GM18861 (cell line): Measurements from ENCODE around the gene HOXD1.

Source experiments
- ATAC-seq: cut with Tn5 transposase; IDR thresholded peaks from one replicate; pipeline ENCODE4 v1.9.1; 2021; ENCODE audit not compliant: unreplicated experiment

HOXD1 gene

GRCh38 chr2:176187899-176188773, at the start of gene HOXD1:
Gene HOXD1 (plus strand): TSS chr2:176188668. CDS start chr2:176188802, 134 bp downstream.
- no peak for ATAC-seq

DNA sequence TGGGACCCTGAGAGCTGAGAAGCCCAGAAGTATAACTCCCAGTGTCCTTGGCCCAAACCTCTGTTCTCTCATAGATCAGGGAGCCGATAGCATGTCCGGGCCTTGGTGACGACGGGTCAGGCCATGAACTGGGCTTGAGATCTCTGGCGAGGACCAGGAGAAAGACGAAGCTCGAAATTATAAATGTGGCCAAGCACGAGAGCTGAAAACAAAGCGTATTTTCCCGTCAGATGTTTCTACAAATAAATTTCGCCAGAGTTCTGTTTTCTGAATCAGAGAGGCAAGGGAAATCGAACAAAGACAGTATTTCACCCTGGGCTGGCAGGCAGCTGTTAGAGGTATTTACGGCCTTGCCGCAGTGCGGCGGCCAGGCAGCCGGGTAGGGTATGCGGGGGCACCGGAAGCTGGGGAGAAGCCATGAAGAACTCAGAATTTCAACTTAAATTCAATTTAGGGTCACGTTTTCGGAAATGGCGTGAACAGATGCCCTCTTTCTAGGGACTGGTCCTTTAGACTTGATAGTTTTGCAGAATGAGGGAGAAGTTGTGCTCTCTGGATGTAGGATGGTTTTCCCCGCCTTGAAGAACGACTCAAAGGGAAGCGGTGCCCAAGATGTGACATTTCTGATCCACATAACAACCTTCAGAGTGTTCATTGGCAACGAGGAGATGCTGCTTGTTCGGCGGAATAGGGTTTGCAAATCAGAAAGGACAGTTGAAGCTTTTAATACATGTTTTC, 49.4 kb upstream of the HOXD1 start:
- ATAC-seq, result no peak

DNA sequence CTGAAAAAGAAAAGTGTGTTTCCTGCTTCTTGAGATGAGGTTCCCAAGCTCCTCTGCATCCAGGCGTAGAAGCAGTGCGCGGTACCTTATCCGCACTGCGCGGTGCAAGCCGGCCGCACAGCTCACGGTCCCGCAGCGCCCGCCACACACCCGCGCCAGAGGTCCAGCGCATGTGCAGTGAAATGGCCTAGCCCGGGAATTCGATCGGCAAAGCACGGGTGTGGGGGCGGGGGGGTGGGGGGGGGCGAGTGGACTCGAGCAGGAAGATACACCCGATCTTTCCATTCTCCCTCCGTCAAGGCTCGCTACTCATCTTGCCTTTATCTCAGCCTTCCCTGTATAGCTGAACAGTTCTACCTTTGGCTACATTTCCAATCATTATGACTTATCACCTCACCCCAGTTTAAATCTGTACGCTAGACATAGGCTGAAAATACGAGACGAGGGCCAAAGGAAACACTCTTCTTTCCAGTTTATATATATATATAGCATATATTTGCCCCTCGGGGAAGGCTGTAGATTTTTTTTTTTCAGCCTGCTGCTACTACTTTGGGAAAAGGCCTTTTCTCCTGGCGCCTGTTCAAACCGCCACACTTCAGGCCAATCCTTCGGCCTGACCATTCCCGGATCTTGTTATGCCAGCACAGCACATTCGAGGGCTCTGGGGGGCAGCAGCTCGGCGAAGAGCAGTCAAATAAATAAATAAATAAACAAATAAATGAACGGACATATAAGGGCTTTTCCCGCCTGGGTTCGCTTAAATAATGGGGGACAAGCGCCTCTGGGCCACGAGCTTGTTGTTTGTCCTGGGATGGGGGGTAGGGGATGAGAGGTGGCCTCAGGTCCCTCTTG, 48.6 kb upstream of the HOXD1 start:
- ATAC-seq, result no peak

DNA sequence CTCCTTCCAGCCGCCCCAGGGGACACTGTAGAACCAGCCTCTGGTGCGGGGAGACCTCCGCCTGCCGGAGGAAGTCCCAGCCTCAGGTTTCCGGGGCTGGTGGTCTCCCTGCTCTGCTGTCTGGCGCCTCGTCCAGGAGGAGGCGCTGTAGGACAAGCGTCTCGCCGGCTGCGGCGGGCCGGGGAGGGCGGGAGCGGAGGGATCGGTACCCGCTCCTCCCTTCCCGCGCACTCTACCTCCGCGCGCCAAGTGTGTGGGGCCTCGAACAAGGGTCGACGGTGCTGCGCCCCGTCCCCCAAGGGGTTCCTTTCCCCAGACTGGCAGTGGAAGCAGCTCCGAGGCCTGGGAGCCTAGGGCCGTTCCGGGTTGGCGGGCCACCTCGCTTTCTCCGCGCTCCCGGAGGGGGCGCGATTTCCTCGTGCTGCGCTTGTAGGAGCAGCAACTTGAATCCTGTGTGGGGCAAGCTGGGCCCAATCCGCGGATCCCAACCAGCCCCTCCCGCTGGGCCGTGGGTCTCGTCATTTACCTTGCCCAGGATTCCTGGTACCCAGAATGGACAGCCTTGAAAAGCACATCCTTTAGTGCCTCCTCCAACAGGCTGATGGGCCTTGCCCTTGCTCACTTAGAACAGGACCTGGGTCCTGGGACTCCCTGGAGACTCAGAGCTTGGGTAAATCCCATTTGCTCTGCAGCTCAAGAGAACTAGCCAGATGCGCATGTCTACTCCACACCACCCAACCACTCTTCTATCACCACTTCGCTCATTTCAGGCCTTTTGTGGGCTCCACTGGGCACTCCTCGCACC, 47.8 kb upstream of the HOXD1 start:
- ATAC-seq, result peak; percentile 84

GRCh38 chr2:176142281-176142680, 46.2 kb upstream of the HOXD1 start:
- no peak for ATAC-seq

- ATAC-seq, result no peak
These were observed 43.1 kb upstream of the HOXD1 start for GRCh38 chr2:176145085-176145969.

- no peak for ATAC-seq
These were observed 42.4 kb upstream of the HOXD1 start for GRCh38 chr2:176146101-176146500.

- no peak for ATAC-seq
These were observed 41.8 kb upstream of the HOXD1 start for GRCh38 chr2:176146645-176147044.

- no peak for ATAC-seq
These were observed 41.2 kb upstream of the HOXD1 start for GRCh38 chr2:176147210-176147799.

- ATAC-seq, result no peak
These were observed 40.5 kb upstream of the HOXD1 start for GRCh38 chr2:176147800-176148496.

GRCh38 chr2:176148751-176149421, 39.6 kb upstream of the HOXD1 start:
- no peak for ATAC-seq

GRCh38 chr2:176149481-176149938, 39.0 kb upstream of the HOXD1 start:
- ATAC-seq, result no peak

DNA sequence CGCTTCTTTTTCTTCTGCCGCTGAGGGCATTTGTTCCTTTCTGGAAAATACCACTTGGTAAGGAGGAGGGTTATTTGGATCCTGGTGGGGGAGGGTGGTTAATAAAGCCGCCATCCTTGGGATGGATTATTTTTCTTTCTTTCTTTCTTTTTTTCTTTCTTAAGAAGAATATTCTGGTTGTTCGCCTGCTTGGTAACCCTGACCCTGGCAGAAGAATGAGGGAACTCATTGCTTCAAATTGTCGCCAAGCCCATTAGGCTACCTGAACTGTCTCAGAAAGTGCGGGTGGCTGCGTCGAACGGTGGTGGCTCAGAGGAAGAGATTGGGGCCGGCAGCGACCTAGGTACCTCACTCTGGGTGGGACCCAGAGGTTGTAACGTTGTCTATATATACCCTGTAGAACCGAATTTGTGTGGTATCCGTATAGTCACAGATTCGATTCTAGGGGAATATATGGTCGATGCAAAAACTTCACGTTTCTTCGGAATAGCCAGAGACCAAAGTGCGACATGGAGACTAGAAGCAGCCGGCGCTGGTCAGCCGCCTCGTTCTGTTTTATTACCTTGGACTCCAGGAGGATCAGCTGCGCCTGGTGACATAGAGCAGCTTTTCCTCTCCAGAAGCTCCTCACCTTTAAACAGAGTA, 38.4 kb upstream of the HOXD1 start:
- ATAC-seq, result no peak

DNA sequence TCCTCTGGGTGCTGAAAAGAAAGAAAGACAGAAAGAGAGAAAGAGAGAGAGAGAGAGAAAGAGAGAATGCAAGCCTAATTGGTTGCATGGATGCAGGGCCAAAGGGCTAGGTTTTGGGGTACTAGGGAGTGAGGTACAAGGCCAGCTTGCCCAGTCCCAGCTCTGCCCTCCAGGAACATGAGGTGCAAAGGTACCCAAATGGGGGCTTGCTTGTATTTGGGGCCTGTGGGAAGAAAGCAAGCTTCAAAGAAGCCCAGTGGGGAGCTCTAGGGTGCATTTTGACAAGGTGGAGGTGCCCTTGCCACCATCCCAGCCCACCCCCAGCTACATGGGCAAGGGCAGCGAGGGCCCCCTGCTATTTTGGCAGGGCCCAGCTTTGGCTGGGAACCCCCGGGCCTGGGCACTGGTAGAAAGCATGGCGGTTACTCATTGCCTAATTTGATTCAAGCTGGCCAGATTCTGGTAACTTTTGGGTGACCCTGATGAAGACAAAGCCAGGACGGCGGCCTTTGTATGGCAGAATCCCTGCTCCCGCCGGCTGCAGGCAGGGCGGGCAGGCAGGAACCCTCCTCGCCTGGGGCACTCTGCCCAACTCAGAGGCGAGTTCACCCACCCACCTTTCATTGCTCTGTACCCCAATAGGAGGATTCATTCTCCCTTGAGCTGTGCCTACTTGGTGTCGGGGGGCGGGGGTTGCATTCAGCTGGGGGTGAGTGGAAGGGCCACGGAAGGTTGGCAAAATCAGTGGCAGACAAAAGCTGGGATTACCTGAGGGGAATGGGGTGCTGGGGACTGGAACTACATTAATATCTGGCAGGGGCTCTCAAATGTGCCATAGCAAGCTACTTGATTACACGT, 37.7 kb upstream of the HOXD1 start:
- ATAC-seq, result no peak

GRCh38 chr2:176151442-176152287, 36.8 kb upstream of the HOXD1 start, which contains the start of gene HOXD4:
Gene HOXD4 (plus strand): TSS chr2:176151550. CDS start chr2:176151634, 84 bp downstream.
- no peak for ATAC-seq
